PC-3 (cell line): ENCODE measurements around the gene SLC3A2. TPM values are rescaled to one million over a fixed set of nuclear protein-coding genes. Genes with fewer than 3 reads are reported as not detected.

Experiments
- ATAC-seq: fragments of 200-7000 bp; cut with Tn5 transposase; 2 replicates; pipeline ENCODE4 v1.9.1; 2020; ENCODE audit warnings: mild to moderate bottlenecking, moderate library complexity
- BruUV-seq: library from RNA; stranded (reverse); fragments of 400-500 nt; replicated peaks from 2 replicates; lab custom pipeline; 2021; lab: Mats Ljungman, UMichigan
- CTCF ChIA-PET: fragments of 300-600 bp; sonication (Branson Sonifier 250); formaldehyde crosslinking; loops from one replicate; lab custom pipeline; 2022; ENCODE audit warnings: antibody characterized with exemption; lab: Charles Lee
- POLR2A ChIA-PET: fragments of 300-600 bp; sonication (Branson Sonifier 250); formaldehyde crosslinking; loops from one replicate; lab custom pipeline; 2022; ENCODE audit warnings: antibody characterized with exemption; ENCODE audit not compliant: unreplicated experiment; lab: Charles Lee
- DNase-seq: peaks from one replicate; pipeline ENCODE4 v3.0.0-alpha.2; 2015
- H2AFZ ChIP-seq: fragments of 300-600 bp; sonication (generic); 2 replicates; pipeline ENCODE4 v1.6.0; 2016; ENCODE audit warnings: antibody characterized with exemption, low read length
- H3F3A ChIP-seq: fragments of 300-600 bp; sonication (generic); one replicate; pipeline ENCODE4 v1.6.0; 2017; ENCODE audit warnings: antibody characterized with exemption, low read length, control low read depth, mild to moderate bottlenecking; ENCODE audit not compliant: unreplicated experiment
- H3K27ac ChIP-seq: fragments of 300-600 bp; sonication (generic); 2 replicates; pipeline ENCODE4 v1.5.1; 2016; ENCODE audit warnings: mild to moderate bottlenecking, low read length
- H3K27me3 ChIP-seq: fragments of 300-600 bp; sonication (generic); 2 replicates; pipeline ENCODE4 v1.6.1; 2016; ENCODE audit warnings: low read length, mixed read lengths
- H3K36me3 ChIP-seq: fragments of 300-600 bp; sonication (generic); 2 replicates; pipeline ENCODE4 v1.6.1; 2016; ENCODE audit warnings: low read depth, mixed run types, low read length, mixed read lengths
- H3K4me1 ChIP-seq: fragments of 300-600 bp; sonication (generic); 2 replicates; pipeline ENCODE4 v1.5.1; 2016; ENCODE audit warnings: low read length; ENCODE audit not compliant: insufficient read depth
- H3K4me2 ChIP-seq: fragments of 300-600 bp; sonication (generic); 2 replicates; pipeline ENCODE4 v1.6.0; 2016; ENCODE audit warnings: low read length
- H3K4me3 ChIP-seq: fragments of 300-600 bp; sonication (generic); 2 replicates; pipeline ENCODE4 v1.5.1; 2016; ENCODE audit warnings: mild to moderate bottlenecking, low read length, mixed read lengths
- H3K79me2 ChIP-seq: fragments of 300-600 bp; sonication (generic); 2 replicates; pipeline ENCODE4 v1.6.1; 2017; ENCODE audit warnings: low read length, mixed read lengths
- H3K9ac ChIP-seq: fragments of 300-600 bp; sonication (generic); 2 replicates; pipeline ENCODE4 v1.6.0; 2016; ENCODE audit warnings: mild to moderate bottlenecking, low read length
- H3K9me2 ChIP-seq: fragments of 300-600 bp; sonication (generic); replicated peaks from 2 replicates; pipeline ENCODE4 v1.6.1; 2016; ENCODE audit warnings: mixed run types, low read length, mixed read lengths
- H3K9me3 ChIP-seq: fragments of 300-600 bp; sonication (generic); 2 replicates; pipeline ENCODE4 v1.6.1; 2016; ENCODE audit warnings: low read length, mixed read lengths
- H4K20me1 ChIP-seq: fragments of 300-600 bp; sonication (generic); 2 replicates; pipeline ENCODE4 v1.6.1; 2016; ENCODE audit warnings: low read length, mixed read lengths
- CTCF ChIP-seq: fragments of 300-600 bp; sonication (generic); conservative IDR thresholded peaks from 2 replicates; pipeline ENCODE4 v1.5.1; 2017; ENCODE audit warnings: antibody characterized with exemption, low read depth, mild to moderate bottlenecking, low read length
- EZH2 ChIP-seq: fragments of 300-600 bp; sonication (generic); IDR thresholded peaks from one replicate; pipeline ENCODE4 v1.6.1; 2017; ENCODE audit warnings: antibody characterized with exemption, mild to moderate bottlenecking, low read length; ENCODE audit not compliant: unreplicated experiment
- EZH2phosphoT487 ChIP-seq: fragments of 300-600 bp; sonication (generic); IDR thresholded peaks from 2 replicates; pipeline ENCODE4 v1.6.1; 2018; ENCODE audit warnings: mild to moderate bottlenecking, antibody characterized with exemption, low read length, borderline replicate concordance
- intact Hi-C: fragments of 100-400 bp; cut with micrococcal nuclease; formaldehyde crosslinking; loops from 2 replicates; pipeline ENCODE4 v1.9.0; 2023
- total RNA-seq: library from RNA; depleted of rRNA; stranded (reverse); fragments of >200 nt; gene quantifications from 2 replicates; pipeline ENCODE4 v1.2.3, GENCODE V29; 2014

Gene SLC3A2
- total RNA-seq, 1 experiment from 2014 or later = 243 TPM

- H3K4me3 ChIP-seq = peak overlapping the region; percentile 93
- ChIA-PET CTCF (no interaction called here), POLR2A (interaction anchor here (0.6 kb wide), 1 partner anchor 11 kb away, joined by 3 read pairs; no protein-coding TSS in a partner anchor)
- H2AFZ ChIP-seq = no peak overlapping the region
- H3K4me1 ChIP-seq = peaks cover 18% of the 10 kb centered on the region
- H3F3A ChIP-seq = peaks cover 56% of the 10 kb centered on the region
- intact Hi-C loops = no loop called here
- no peak overlapping the region for H3K27ac ChIP-seq
- ATAC-seq (no peak), DNase-seq (peak; percentile 35)
- H3K79me2 ChIP-seq = peaks cover 49% of the 10 kb centered on the region
- no peaks in the 10 kb centered on the region for H3K9me3 ChIP-seq
- no peaks in the 10 kb centered on the region for H3K27me3 ChIP-seq
- H4K20me1 ChIP-seq = peaks cover 43% of the 10 kb centered on the region
- no peak overlapping the region for H3K9ac ChIP-seq
- peak overlapping the region; percentile 96; the same call in 1 of the 2 replicates for H3K4me2 ChIP-seq
- H3K36me3 ChIP-seq = peaks cover 41% of the 10 kb centered on the region
- no peak for TF ChIP-seq EZH2
- no peak for TF ChIP-seq CTCF
- no peak for TF ChIP-seq EZH2phosphoT487
- no TSS peak for BruUV-seq
- no peaks in the 10 kb centered on the region for H3K9me2 ChIP-seq
Observed at GRCh38 chr11:62851807-62852522, 28.7 kb upstream of the SLC3A2 start.

GRCh38 chr11:62852523-62853188 lies 28.0 kb upstream of the SLC3A2 start:
- CTCF ChIA-PET = no interaction called here
- no peaks in the 10 kb centered on the region for H3K9me3 ChIP-seq
- peak overlapping the region; percentile 96 for H3K4me2 ChIP-seq
- peaks cover 41% of the 10 kb centered on the region for H3K36me3 ChIP-seq
- TF ChIP-seq EZH2phosphoT487 = no peak
- no peak for TF ChIP-seq CTCF
- no peak for TF ChIP-seq EZH2
- H3K9ac ChIP-seq = no peak overlapping the region
- peaks cover 43% of the 10 kb centered on the region for H4K20me1 ChIP-seq
- intact Hi-C loops = no loop called here
- DNase-seq (no peak), ATAC-seq (no peak)
- no peak overlapping the region for H3K27ac ChIP-seq
- POLR2A ChIA-PET = interaction anchor here (0.6 kb wide), 1 partner anchor 12 kb away, joined by 3 read pairs; no protein-coding TSS in a partner anchor
- peaks cover 24% of the 10 kb centered on the region for H3K4me1 ChIP-seq
- H3K4me3 ChIP-seq = peak overlapping the region; percentile 93
- no peaks in the 10 kb centered on the region for H3K9me2 ChIP-seq
- H3F3A ChIP-seq = peaks cover 56% of the 10 kb centered on the region
- H3K27me3 ChIP-seq = no peaks in the 10 kb centered on the region
- peaks cover 56% of the 10 kb centered on the region for H3K79me2 ChIP-seq
- no peak overlapping the region for H2AFZ ChIP-seq
- no TSS peak for BruUV-seq
